ENCODE data around the gene KCTD3. TPM values are rescaled to one million over a fixed set of nuclear protein-coding genes. Genes with fewer than 3 reads are reported as not detected.
A peak's percentile ranks its signal among the peaks of the same experiment; 100 is the strongest.

Gene KCTD3
- total and polyA plus RNA-seq, 8 donors: 18.3 to 36.4 (median 24.8) TPM

DNA sequence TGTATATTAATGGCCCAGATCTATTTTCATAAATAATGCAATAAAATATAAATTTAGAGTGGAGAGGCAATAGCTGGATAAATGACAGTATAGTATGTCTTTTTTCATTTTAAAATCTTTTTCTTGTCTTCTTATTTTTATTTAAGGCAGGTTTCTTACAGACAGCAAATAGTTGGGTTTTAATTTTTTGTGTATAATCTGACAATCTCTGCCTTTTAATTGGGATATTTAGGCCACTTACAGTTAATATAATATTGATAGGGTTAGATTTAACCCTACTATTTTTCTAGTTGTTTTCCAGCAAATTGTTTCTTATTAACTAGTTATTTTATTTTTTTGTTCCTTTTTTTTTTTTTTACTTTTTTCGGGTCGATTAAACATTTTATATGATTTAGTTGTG, 23.3 kb upstream of the KCTD3 start:
- Histone ChIP-seq H3K4me1 (peaks cover 0 to 4% (median 0%) of the 10 kb centered on the region in 3 donors), H3K9me3 (no peaks in the 10 kb centered on the region), H3K27me3 (no peaks in the 10 kb centered on the region), H3K36me3 (no peaks in the 10 kb centered on the region), H3K4me3 (no peak overlapping the region), H3K27ac (peak overlapping the region in 1 of 4 donors; percentile 51)
- TF ChIP-seq, protein P1, sequence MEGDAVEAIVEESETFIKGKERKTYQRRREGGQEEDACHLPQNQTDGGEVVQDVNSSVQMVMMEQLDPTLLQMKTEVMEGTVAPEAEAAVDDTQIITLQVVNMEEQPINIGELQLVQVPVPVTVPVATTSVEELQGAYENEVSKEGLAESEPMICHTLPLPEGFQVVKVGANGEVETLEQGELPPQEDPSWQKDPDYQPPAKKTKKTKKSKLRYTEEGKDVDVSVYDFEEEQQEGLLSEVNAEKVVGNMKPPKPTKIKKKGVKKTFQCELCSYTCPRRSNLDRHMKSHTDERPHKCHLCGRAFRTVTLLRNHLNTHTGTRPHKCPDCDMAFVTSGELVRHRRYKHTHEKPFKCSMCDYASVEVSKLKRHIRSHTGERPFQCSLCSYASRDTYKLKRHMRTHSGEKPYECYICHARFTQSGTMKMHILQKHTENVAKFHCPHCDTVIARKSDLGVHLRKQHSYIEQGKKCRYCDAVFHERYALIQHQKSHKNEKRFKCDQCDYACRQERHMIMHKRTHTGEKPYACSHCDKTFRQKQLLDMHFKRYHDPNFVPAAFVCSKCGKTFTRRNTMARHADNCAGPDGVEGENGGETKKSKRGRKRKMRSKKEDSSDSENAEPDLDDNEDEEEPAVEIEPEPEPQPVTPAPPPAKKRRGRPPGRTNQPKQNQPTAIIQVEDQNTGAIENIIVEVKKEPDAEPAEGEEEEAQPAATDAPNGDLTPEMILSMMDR (IDR thresholded peaks at IDR 0.05): no peak
- FAIRE-seq (peak; percentile 49), DNase-seq (no peak), ATAC-seq (no peak)
- intact Hi-C loops (cut with DNase I): no loop called here
- 92 to 100% methylated on average over 2 of the region's 2 CpGs for WGBS, 2 donors

- intact Hi-C loops (cut with DNase I): no loop called here
- TF ChIP-seq, protein P1 (IDR thresholded peaks at IDR 0.05): no peak
- no peak overlapping the region for H3K27ac ChIP-seq
- no peak for DNase-seq
- FAIRE-seq: no peak
- no peak overlapping the region for H3K4me3 ChIP-seq
- H3K27me3 ChIP-seq: no peaks in the 10 kb centered on the region
- no peaks in the 10 kb centered on the region for H3K36me3 ChIP-seq
- H3K4me1 ChIP-seq: peaks cover 0 to 4% (median 0%) of the 10 kb centered on the region in 3 donors
- WGBS, 2 donors: 72 to 74% methylated on average over 5 of the region's 5 CpGs
- no peaks in the 10 kb centered on the region for H3K9me3 ChIP-seq
- no peak for ATAC-seq
Measured at GRCh38 chr1:215544566-215544965, 22.5 kb upstream of the KCTD3 start.

DNA sequence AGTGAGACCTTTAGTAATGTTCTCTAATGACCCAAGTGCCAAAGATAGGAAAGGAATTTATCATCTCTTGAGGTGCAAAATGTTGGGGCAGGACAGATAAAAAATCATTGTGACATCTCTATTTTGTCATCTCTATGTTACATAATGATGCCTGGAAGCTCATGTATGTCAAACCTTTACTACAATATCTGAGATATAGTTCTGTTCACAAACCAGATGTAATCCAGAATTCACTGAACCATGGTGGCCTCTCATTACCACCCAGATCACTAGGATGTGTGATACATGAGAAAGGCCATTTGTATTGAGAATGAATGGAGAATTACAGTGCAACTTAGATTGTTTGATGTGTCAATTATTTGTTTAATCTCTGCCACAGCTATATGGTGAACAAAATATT, 22.0 kb upstream of the KCTD3 start:
- Histone ChIP-seq H3K27me3 (no peaks in the 10 kb centered on the region), H3K4me3 (no peak overlapping the region), H3K36me3 (no peaks in the 10 kb centered on the region), H3K4me1 (peaks cover 0 to 4% (median 0%) of the 10 kb centered on the region in 3 donors), H3K27ac (no peak overlapping the region), H3K9me3 (no peaks in the 10 kb centered on the region)
- no peak for DNase-seq
- TF ChIP-seq, protein P1 (IDR thresholded peaks at IDR 0.05): no peak
- ATAC-seq: no peak
- FAIRE-seq: no peak
- intact Hi-C loops (cut with DNase I): no loop called here

DNA sequence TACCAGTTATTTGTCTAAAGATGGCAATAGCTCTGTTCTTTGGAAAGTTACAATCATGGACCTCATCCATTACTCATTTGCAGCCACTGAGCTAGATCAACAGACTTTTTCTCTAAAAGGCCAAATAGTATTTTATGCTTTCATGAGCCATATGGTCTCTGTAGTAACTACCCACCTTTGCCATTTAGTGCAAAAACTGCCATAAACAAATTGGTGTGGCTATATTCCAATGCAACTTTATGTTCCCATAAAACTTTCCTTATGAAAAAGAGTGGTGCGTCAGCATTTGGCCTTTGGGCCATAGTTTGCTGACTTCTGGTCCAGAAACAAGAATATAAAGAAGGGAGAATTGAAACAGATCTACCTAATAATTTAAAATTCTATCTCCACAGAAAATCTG, 20.1 kb upstream of the KCTD3 start:
- ATAC-seq (no peak), DNase-seq (no peak), FAIRE-seq (no peak)
- 95% methylated on average over 1 of the region's 1 CpG for WGBS, 2 donors
- Histone ChIP-seq H3K9me3 (no peaks in the 10 kb centered on the region), H3K4me1 (no peaks in the 10 kb centered on the region), H3K27ac (no peak overlapping the region), H3K36me3 (no peaks in the 10 kb centered on the region), H3K4me3 (no peak overlapping the region), H3K27me3 (no peaks in the 10 kb centered on the region)
- TF ChIP-seq, protein P1 (IDR thresholded peaks at IDR 0.05): no peak
- intact Hi-C loops (cut with DNase I): no loop called here

DNA sequence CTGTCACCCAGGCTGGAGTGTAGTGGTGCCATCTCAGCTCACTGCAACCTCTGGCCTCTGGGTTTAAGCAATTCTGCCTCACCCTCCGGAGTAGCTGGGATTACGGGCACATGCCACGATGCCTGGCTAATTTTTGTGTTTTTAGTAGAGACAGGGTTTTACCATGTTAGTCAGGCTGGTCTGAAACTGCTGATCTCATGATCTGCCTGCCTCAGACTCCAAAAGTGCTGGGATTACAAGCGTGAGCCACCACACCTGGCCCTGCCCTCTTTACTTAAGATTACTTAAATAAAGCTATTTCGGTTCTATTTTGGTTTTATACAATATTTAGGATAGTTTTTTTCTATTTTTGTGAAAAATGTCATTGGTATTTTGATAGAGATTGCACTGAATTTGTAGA, 15.3 kb upstream of the KCTD3 start:
- intact Hi-C loops (cut with DNase I): loop anchor here in 1 of 3 donors (10.0 kb wide), 1 partner anchor 213 kb away; no protein-coding TSS in a partner anchor
- 84 to 88% methylated on average over 5 of the region's 5 CpGs for WGBS, 2 donors
- no peak overlapping the region for H3K27ac ChIP-seq
- TF ChIP-seq, protein P1 (IDR thresholded peaks at IDR 0.05): no peak
- DNase-seq (no peak), FAIRE-seq (no peak), ATAC-seq (no peak)
- no peaks in the 10 kb centered on the region for H3K4me1 ChIP-seq
- H3K4me3 ChIP-seq: no peak overlapping the region
- no peaks in the 10 kb centered on the region for H3K9me3 ChIP-seq
- H3K36me3 ChIP-seq: no peaks in the 10 kb centered on the region
- no peaks in the 10 kb centered on the region for H3K27me3 ChIP-seq
